GM18505 (cell line): ENCODE measurements around the gene SLC24A3.

Experiments used
- ATAC-seq: cut with Tn5 transposase; IDR thresholded peaks from one replicate; pipeline ENCODE4 v1.9.1; 2021; ENCODE audit not compliant: unreplicated experiment
- POLR2A ChIP-seq: IDR thresholded peaks from 4 replicates; pipeline ENCODE4 v1.6.1; 2011; ENCODE audit warnings: borderline replicate concordance; ENCODE audit not compliant: insufficient read depth, insufficient read length; ENCODE audit errors: extremely low read depth

SLC24A3 gene

GRCh38 chr20:19289451-19289850, 77.0 kb downstream of the SLC24A3 start:
- no peak for ATAC-seq
- no peak for TF ChIP-seq POLR2A

- no peak for ATAC-seq
- no peak for TF ChIP-seq POLR2A
These were observed 78.8 kb downstream of the SLC24A3 start for GRCh38 chr20:19291024-19291817.

GRCh38 chr20:19291818-19292132, 79.3 kb downstream of the SLC24A3 start:
- ATAC-seq = no peak

GRCh38 chr20:19292254-19292653, 79.8 kb downstream of the SLC24A3 start:
- TF ChIP-seq POLR2A = no peak
- no peak for ATAC-seq

More at GRCh38 chr20:19291818-19292132, 79.3 kb downstream of the SLC24A3 start:
- no peak for TF ChIP-seq POLR2A

- ATAC-seq = no peak
- TF ChIP-seq POLR2A = no peak
These were observed 82.6 kb downstream of the SLC24A3 start for GRCh38 chr20:19295076-19295475.

GRCh38 chr20:19298652-19299051, 86.2 kb downstream of the SLC24A3 start:
- no peak for TF ChIP-seq POLR2A
- ATAC-seq = no peak

- no peak for TF ChIP-seq POLR2A
- ATAC-seq = no peak
These were observed 88.0 kb downstream of the SLC24A3 start for GRCh38 chr20:19300395-19300794.

- no peak for ATAC-seq
These were observed 88.7 kb downstream of the SLC24A3 start for GRCh38 chr20:19301142-19301541.

GRCh38 chr20:19301843-19302242, 89.4 kb downstream of the SLC24A3 start:
- no peak for ATAC-seq
- TF ChIP-seq POLR2A = no peak

More at GRCh38 chr20:19301142-19301541, 88.7 kb downstream of the SLC24A3 start:
- TF ChIP-seq POLR2A = no peak

- ATAC-seq = no peak
- TF ChIP-seq POLR2A = no peak
These were observed 90.3 kb downstream of the SLC24A3 start for GRCh38 chr20:19302714-19303113.

- no peak for ATAC-seq
- no peak for TF ChIP-seq POLR2A
These were observed 91.9 kb downstream of the SLC24A3 start for GRCh38 chr20:19304389-19304788.

GRCh38 chr20:19304886-19305415, 92.5 kb downstream of the SLC24A3 start:
- no peak for ATAC-seq
- no peak for TF ChIP-seq POLR2A

GRCh38 chr20:19308146-19308545, 95.7 kb downstream of the SLC24A3 start:
- no peak for TF ChIP-seq POLR2A
- ATAC-seq = no peak

- ATAC-seq = no peak
- no peak for TF ChIP-seq POLR2A
These were observed 98.1 kb downstream of the SLC24A3 start for GRCh38 chr20:19310541-19310940.

- ATAC-seq = no peak
- no peak for TF ChIP-seq POLR2A
These were observed 101.1 kb downstream of the SLC24A3 start for GRCh38 chr20:19313342-19314069.

GRCh38 chr20:19314621-19315020, 102.2 kb downstream of the SLC24A3 start:
- no peak for ATAC-seq
- no peak for TF ChIP-seq POLR2A
